Gastrocnemius medialis (tissue), 4 donors: ENCODE measurements around the gene LACTBL1. TPM values are rescaled to one million over a fixed set of nuclear protein-coding genes. Genes with fewer than 3 reads are reported as not detected.
"Not testable (repeated sequence)": the region's sequence is repeated elsewhere in the genome, so short reads cannot be mapped to it uniquely, and the experiment has no call there.

Experiments used
- ATAC-seq, 2 donors: fragments of 150-250 bp; one replicate each; pipeline ENCODE4 v1.9.1; 2016
- DNase-seq, 2 donors: peaks; one replicate each; pipeline ENCODE4 v3.0.0-alpha.2; 2019
- H3K27ac ChIP-seq, 4 donors: fragments of 200-600 bp; sonication (generic); 1 replicate in 1 of 4; 2 replicates in 3 of 4; pipeline ENCODE4 v1.5.1; 2016 to 2018; ENCODE audit warnings: mild to moderate bottlenecking in 2 of 4, moderate library complexity in 1 of 4
- H3K27me3 ChIP-seq, 3 donors: fragments of 200-600 bp; sonication (generic) in 2 of 3; 1 replicate in 1 of 3; 2 replicates in 2 of 3; pipeline versions ENCODE4 v1.5.1 to v1.6.0; 2016 to 2019; ENCODE audit warnings: mild to moderate bottlenecking in 1 of 3, moderate library complexity in 1 of 3
- H3K36me3 ChIP-seq, 2 donors: fragments of 200-600 bp; sonication (generic) in 1 of 2; one replicate each; pipeline ENCODE4 v1.5.1; 2017 to 2018
- H3K4me1 ChIP-seq, 2 donors: fragments of 200-600 bp; sonication (generic) in 1 of 2; one replicate each; pipeline ENCODE4 v1.5.1; 2016 to 2017; ENCODE audit warnings: mild to moderate bottlenecking in 2 of 2
- H3K4me3 ChIP-seq, 4 donors: fragments of 200-600 bp; sonication (generic) in 3 of 4; 1 replicate in 1 of 4; 2 replicates in 3 of 4; pipeline ENCODE4 v1.5.1; 2016 to 2019; ENCODE audit warnings: mild to moderate bottlenecking in 2 of 4
- H3K9me3 ChIP-seq, 3 donors: fragments of 200-600 bp; sonication (generic) in 2 of 3; 1 replicate in 1 of 3; 2 replicates in 2 of 3; pipeline ENCODE4 v1.5.1; 2016 to 2019
- POLR2A ChIP-seq, 2 donors: fragments of 450-650 bp; IDR thresholded peaks; one replicate each; pipeline ENCODE4 v1.6.1; 2017; ENCODE audit warnings: antibody characterized with exemption in 2 of 2, mild to moderate bottlenecking in 2 of 2, moderate library complexity in 2 of 2
- in situ Hi-C, 4 donors: fragments of 200-750 bp; cut with MboI; loops; one replicate each; pipeline versions ENCODE4 v1.15.0 to v1.8.0; 2017; ENCODE audit warnings: low sequenced_read_pairs in 4 of 4
- intact Hi-C: fragments of 100-400 bp; cut with DNase I; formaldehyde crosslinking; loops from one replicate; pipeline ENCODE4 v1.15.1; 2023; ENCODE audit warnings: low total_unique reads
- total RNA-seq, 4 donors: library from RNA; depleted of rRNA; stranded (reverse); fragments of >200 nt; gene quantifications; one replicate each; pipeline versions ENCODE4 v1.1.0 to v1.2.3, GENCODE V29; 2016
- TF ChIP-seq, protein P1 (sequence below), 5 experiments: fragments of 450-650 bp in 3 of 5; fragments of 200-600 bp in 2 of 5; sonication (generic) in 2 of 5; IDR thresholded peaks in 4 of 5; conservative IDR thresholded peaks in 1 of 5; 1 replicate in 4 of 5; 2 replicates in 1 of 5; pipeline ENCODE4 v1.5.1; 2016 to 2019; ENCODE audit warnings: antibody characterized with exemption in 5 of 5, mild to moderate bottlenecking in 3 of 5, moderate library complexity in 3 of 5

Gene LACTBL1
- total RNA-seq, 4 donors from 2014 or later: not detected

DNA sequence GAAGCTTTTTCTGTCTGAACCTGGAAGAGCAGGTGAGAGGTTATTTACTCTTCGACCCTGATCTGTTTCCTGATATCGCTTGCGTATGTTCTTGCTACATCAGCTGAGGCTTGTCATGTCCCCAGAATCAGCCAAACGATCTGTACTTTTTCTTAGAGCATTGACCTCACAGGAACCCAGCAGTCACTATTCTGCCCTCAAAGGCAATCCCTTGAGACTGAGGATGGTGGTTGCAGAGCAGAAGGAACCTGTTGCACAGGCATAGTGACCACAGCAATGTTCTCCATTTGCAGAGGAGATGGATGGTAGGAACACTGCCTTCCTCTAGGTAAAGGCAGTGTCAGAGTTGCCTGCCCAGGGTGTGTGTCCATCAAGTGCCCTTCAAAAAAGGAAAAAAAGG lies 11.3 kb upstream of the LACTBL1 start:
- Histone ChIP-seq H3K27ac (no peak overlapping the region), H3K27me3 (no peaks in the 10 kb centered on the region), H3K4me1 (no peaks in the 10 kb centered on the region), H3K9me3 (no peaks in the 10 kb centered on the region), H3K4me3 (no peak overlapping the region), H3K36me3 (no peaks in the 10 kb centered on the region)
- intact Hi-C loops: no loop called here
- DNase-seq: no peak
- TF ChIP-seq POLR2A (IDR thresholded peaks at IDR 0.05): no peak
- TF ChIP-seq, protein P1, sequence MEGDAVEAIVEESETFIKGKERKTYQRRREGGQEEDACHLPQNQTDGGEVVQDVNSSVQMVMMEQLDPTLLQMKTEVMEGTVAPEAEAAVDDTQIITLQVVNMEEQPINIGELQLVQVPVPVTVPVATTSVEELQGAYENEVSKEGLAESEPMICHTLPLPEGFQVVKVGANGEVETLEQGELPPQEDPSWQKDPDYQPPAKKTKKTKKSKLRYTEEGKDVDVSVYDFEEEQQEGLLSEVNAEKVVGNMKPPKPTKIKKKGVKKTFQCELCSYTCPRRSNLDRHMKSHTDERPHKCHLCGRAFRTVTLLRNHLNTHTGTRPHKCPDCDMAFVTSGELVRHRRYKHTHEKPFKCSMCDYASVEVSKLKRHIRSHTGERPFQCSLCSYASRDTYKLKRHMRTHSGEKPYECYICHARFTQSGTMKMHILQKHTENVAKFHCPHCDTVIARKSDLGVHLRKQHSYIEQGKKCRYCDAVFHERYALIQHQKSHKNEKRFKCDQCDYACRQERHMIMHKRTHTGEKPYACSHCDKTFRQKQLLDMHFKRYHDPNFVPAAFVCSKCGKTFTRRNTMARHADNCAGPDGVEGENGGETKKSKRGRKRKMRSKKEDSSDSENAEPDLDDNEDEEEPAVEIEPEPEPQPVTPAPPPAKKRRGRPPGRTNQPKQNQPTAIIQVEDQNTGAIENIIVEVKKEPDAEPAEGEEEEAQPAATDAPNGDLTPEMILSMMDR (IDR thresholded peaks at IDR 0.05 in 4 of 5, conservative IDR thresholded peaks at IDR 0.05 in 1 of 5): no peak
- no peak for ATAC-seq
- in situ Hi-C loops: no loop called here

DNA sequence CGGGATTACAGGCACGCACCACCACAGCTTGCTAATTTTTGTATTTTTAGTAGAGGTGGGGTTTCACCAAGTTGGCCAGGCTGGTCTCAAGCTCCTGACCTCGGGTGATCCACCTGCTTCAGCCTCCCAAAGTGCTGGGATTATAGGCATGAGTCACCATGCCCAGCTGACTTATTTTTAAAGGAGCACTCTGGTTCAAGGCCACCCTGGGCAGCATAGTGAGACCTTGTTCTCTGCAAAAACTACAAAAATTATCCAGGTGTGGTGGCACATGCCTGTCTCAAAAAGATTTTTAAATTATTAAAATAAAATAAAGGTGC lies 7.8 kb upstream of the LACTBL1 start:
- intact Hi-C loops, H3K36me3 ChIP-seq: not testable (repeated sequence)

DNA sequence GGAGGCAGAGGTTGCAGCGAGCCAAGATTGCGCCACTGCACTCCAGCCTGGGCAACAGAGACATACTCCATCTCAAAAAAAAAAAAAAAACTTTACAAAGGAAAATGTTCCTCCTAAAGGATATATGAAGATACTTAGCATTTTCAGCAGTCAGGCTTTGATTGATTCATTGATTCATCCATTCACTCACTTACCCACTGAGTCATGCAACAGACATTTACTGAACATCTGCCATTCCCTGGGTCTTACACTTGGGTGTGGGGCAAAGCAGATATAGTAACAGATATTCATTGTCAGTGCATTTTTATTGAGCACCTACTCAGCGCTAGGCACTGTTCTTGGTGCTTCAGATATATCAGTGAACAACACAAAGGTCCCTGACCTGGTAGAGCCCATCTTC lies 5.6 kb upstream of the LACTBL1 start:
- in situ Hi-C loops (loop anchor here (5.0 to 10.0 kb wide), 2 partner anchors 207 to 209 kb away; no protein-coding TSS in a partner anchor), intact Hi-C loops (no loop called here)
- ATAC-seq: no peak
- no peaks in the 10 kb centered on the region for H3K36me3 ChIP-seq
- no peak overlapping the region for H3K27ac ChIP-seq
- no peak overlapping the region for H3K4me3 ChIP-seq
- no peaks in the 10 kb centered on the region for H3K4me1 ChIP-seq
- DNase-seq: no peak
- peaks cover 0 to 4% (median 0%) of the 10 kb centered on the region in 3 donors for H3K27me3 ChIP-seq
- TF ChIP-seq, protein P1 (IDR thresholded peaks at IDR 0.05 in 4 of 5, conservative IDR thresholded peaks at IDR 0.05 in 1 of 5): no peak
- TF ChIP-seq POLR2A (IDR thresholded peaks at IDR 0.05): no peak
- no peaks in the 10 kb centered on the region for H3K9me3 ChIP-seq

More for the DNA sequence above, 7.8 kb upstream of the LACTBL1 start:
- H3K27me3 ChIP-seq, ATAC-seq, H3K27ac ChIP-seq, H3K9me3 ChIP-seq, H3K4me3 ChIP-seq, in situ Hi-C loops, DNase-seq, H3K4me1 ChIP-seq: not testable (repeated sequence)

DNA sequence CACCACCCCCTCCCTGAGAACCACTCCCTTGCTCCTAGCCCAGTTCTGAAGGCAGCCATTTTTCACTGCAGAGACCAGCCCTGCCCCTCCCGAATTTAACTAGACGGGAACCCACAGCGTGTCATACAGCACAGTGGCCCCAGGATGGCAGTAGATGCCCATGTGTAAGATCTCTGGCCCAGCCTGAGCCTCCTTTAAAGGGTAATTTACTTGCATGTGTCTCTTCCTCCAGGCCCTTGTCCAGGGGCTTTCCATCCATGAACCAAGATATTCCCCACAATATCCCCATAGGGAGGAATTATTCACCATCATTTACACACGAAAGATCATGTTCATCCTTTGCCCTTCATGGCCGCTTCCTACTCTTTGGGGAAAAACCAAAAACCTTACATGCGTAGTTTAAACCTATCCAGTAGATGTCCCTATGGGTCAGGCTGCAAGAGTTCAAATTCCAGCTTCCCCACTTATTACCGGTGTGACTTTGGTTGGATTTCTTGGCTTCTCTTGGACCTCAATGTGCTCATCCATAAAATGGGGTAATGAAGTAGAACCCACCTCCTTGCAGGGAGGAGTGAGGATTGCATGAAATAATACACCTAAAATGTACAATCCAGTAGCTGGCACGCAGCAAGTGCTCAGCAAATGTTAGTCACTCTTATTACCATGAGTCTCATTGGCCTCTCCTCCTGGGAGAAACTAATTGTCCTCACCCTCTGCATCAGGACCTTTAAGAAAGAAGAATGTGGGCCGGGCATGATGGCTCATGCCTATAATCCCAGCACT lies 4.0 kb upstream of the LACTBL1 start:
- in situ Hi-C loops: loop anchor here (5.0 to 10.0 kb wide), 2 partner anchors 208 to 211 kb away; no protein-coding TSS in a partner anchor
- intact Hi-C loops: loop anchor here (2.0 kb wide), 3 partner anchors 112 to 208 kb away; no protein-coding TSS in a partner anchor
- Histone ChIP-seq H3K27ac (no peak overlapping the region), H3K4me1 (no peaks in the 10 kb centered on the region), H3K27me3 (peaks cover 0 to 12% (median 10%) of the 10 kb centered on the region in 3 donors), H3K9me3 (no peaks in the 10 kb centered on the region), H3K4me3 (no peak overlapping the region), H3K36me3 (no peaks in the 10 kb centered on the region)
- DNase-seq (peak; percentile 8 to 31), ATAC-seq (peak in 1 of 2 donors; percentile 76)
- no peak for TF ChIP-seq POLR2A (IDR thresholded peaks at IDR 0.05)
- TF ChIP-seq, protein P1 (IDR thresholded peaks at IDR 0.05 in 4 of 5, conservative IDR thresholded peaks at IDR 0.05 in 1 of 5): peak; percentile 45 to 66 (median 60)

DNA sequence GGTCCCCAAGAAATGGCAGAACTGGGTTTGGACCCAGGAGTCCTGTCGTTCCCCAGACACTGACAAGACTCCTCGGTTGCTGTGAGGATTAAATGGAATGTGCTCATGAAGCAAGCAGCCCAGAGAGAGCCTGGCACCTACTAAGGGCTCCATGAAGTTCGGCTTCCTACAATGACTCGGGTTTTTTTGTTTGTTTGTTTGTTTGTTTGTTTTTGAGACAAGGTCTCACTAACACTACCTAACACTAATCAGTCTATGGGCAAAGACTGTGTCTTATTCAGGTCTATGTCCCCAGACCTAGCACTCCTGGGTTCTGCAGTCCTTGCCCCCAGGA lies 3.4 kb upstream of the LACTBL1 start:
- TF ChIP-seq, protein P1 (IDR thresholded peaks at IDR 0.05 in 4 of 5, conservative IDR thresholded peaks at IDR 0.05 in 1 of 5): no peak
- no peak for TF ChIP-seq POLR2A (IDR thresholded peaks at IDR 0.05)
- no peaks in the 10 kb centered on the region for H3K4me1 ChIP-seq
- in situ Hi-C loops (loop anchor here (5.0 to 10.0 kb wide), 2 partner anchors 209 to 211 kb away; no protein-coding TSS in a partner anchor), intact Hi-C loops (loop anchor here (2.0 kb wide), 3 partner anchors 113 to 209 kb away; no protein-coding TSS in a partner anchor)
- DNase-seq (no peak), ATAC-seq (no peak)
- H3K27me3 ChIP-seq: peaks cover 0 to 18% (median 10%) of the 10 kb centered on the region in 3 donors
- H3K36me3 ChIP-seq: no peaks in the 10 kb centered on the region
- no peak overlapping the region for H3K27ac ChIP-seq
- H3K9me3 ChIP-seq: no peaks in the 10 kb centered on the region
- no peak overlapping the region for H3K4me3 ChIP-seq
